Adipocyte (in vitro differentiated cells): ENCODE data around the gene ENG.
A peak's percentile ranks its signal among the peaks of the same experiment; 100 is the strongest.

Experiments used
- DNase-seq: peaks from one replicate; pipeline ENCODE4 v3.0.0-alpha.2; 2015; ENCODE audit warnings: low read depth
- H3K27me3 ChIP-seq: replicated peaks from 2 replicates; pipeline ENCODE4 v1.7.0; 2013; ENCODE audit warnings: mild to moderate bottlenecking, low read length, moderate library complexity; ENCODE audit not compliant: control insufficient read depth, insufficient read depth
- H3K36me3 ChIP-seq: 2 replicates; pipeline ENCODE4 v1.7.0; 2013; ENCODE audit warnings: low read length, mild to moderate bottlenecking, moderate library complexity; ENCODE audit not compliant: control insufficient read depth, insufficient read depth, severe bottlenecking
- H3K4me1 ChIP-seq: 2 replicates; pipeline ENCODE4 v1.7.0; 2013; ENCODE audit warnings: mild to moderate bottlenecking, low read length, moderate library complexity; ENCODE audit not compliant: control insufficient read depth, insufficient read depth
- H3K4me3 ChIP-seq: 2 replicates; pipeline ENCODE4 v1.7.0; 2013; ENCODE audit warnings: mild to moderate bottlenecking, low read length, moderate library complexity
- H3K9ac ChIP-seq: 2 replicates; pipeline ENCODE4 v1.7.0; 2013; ENCODE audit warnings: mild to moderate bottlenecking, low read length, moderate library complexity
- H3K9me3 ChIP-seq: 2 replicates; pipeline ENCODE4 v1.7.0; 2013; ENCODE audit warnings: mild to moderate bottlenecking, low read length, moderate library complexity; ENCODE audit not compliant: control insufficient read depth

Gene ENG

DNA sequence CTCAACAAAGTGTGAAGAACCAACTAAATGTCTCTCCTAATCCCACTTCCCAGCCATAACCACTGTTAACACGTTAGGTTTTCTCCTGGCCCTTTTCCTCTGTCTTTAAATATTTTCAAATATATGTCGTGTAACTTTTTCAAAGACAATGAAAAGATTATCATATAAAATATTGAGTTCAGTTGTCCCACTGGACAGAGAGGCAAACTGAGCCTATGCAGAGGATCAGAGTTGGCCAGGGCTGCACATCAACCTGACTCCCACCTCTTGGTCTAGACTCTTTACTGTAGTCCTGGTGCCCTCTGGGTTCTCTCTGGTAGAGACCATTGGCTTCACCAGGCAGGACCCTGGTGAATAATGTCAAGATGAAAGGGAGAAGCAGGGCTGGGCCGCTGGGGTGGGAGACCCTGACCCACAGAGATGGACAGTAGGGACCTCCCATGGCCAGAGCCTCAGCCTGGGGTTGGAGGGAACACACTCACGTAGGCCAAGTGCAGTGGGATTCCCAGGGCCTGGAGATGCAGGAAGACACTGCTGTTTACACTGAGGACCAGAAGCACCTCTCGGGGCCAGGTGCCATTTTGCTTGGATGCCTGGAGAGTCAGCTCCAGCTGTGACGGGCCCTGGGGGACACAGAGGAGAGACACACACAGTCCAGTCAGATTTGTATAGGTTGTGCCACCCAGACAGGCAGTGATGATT, 25.1 kb downstream of the ENG start:
- DNase-seq, result no peak
- Histone ChIP-seq H3K9ac (peak overlapping the region; percentile 83), H3K36me3 (peaks cover 43% of the 10 kb centered on the region)

DNA sequence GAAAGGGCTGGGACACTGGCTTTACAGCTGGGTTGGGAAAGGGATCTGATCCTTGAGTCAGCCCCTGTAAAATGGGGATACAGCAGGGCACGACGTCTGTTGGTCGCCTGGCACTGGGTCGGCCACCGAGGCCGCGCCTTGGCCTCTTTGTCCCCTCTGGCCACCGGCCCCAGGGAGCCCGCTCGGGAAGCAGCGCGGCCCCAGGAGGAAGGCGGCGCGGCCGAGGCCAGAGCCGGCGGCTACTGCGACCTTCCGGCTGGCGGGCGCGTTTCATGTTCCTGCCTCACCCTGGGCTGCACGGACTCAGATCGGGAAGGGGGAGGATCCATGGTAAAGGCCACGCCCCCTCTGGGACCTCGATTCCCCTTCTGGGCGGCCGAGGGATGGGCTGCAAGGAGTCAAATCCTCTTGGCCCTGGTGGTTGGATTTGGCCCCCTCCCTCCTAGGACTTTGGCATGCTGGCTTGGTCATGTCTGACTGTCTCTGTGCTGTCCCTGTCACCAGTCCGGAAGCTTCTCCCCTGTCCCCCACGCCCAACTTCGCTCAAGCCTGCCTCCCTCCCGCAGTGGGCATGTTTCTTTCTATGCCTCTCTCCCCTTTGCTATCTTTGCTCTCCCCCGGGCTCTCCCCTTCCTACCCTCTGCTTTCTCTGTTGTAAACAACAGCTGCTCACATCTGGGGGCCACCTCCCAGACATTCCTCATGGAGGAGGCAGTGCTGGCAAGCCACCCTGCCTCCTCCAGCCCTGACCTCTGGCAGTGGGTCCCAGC, 26.0 kb downstream of the ENG start:
- DNase-seq, result peak; percentile 60
- H3K9me3 ChIP-seq, result no peaks in the 10 kb centered on the region
- peaks cover 38% of the 10 kb centered on the region for H3K4me1 ChIP-seq
- no peaks in the 10 kb centered on the region for H3K27me3 ChIP-seq
- peak overlapping the region; percentile 50 for H3K4me3 ChIP-seq
- peak overlapping the region; percentile 83 for H3K9ac ChIP-seq
- peaks cover 51% of the 10 kb centered on the region for H3K36me3 ChIP-seq

More for the DNA sequence above, 25.1 kb downstream of the ENG start:
- Histone ChIP-seq H3K9me3 (no peaks in the 10 kb centered on the region), H3K27me3 (no peaks in the 10 kb centered on the region), H3K4me1 (peaks cover 46% of the 10 kb centered on the region), H3K4me3 (no peak overlapping the region)

DNA sequence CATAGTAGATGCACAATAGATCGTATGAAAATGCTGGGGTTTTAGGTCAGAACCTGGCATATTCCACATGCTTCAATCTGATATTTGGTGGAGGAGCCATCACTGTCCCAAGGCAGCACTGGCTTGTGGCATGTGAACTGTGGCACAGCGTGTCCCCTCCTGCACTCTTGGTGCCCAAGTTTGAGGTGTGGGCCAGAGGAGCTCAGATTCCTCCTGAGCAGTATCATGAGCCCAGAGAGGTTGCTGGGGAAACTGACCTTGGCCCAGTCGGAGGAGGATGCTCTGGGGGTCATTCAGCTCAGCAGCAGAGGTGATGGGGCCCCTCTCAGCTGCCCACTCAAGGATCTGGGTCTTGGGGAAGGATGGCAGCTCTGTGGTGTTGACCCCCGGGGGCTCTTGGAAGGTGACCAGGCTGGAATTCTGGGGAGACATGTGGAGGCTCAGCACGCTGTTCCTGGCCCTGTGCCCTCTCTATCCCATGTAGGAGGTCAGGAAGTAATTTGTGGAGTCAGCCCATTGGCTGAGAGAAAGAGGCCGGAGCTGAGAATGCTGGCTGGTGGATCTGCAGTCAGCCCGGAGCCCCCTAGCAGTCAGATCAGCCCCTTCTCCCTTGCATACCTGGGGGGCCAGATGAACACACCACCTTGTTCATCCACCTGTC, 28.1 kb downstream of the ENG start:
- Histone ChIP-seq H3K27me3 (no peaks in the 10 kb centered on the region), H3K9ac (no peak overlapping the region), H3K36me3 (peaks cover 61% of the 10 kb centered on the region), H3K9me3 (no peaks in the 10 kb centered on the region), H3K4me1 (peaks cover 29% of the 10 kb centered on the region), H3K4me3 (no peak overlapping the region)
- DNase-seq, result no peak

- DNase-seq, result no peak
- peaks cover 29% of the 10 kb centered on the region for H3K4me1 ChIP-seq
These were observed 29.0 kb downstream of the ENG start for GRCh38 chr9:127825319-127826051.

DNA sequence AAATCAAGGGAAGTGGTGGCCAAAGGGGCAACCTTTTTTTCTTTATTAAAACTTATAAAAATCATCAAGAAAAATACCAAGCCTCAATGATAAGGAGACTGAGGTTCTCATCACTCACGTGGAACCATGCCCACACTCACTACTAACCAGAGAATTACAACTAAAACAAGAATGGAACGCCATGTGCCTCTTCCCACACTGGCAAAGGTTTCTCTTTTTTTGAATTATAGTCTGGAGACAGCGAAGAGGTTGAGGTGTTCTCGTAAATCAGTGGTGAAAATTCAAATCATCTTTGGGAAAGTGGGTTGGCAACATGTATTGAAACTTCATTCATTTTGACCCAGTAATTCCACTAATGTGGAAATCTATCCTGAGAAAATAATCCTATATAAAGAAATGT, 32.4 kb downstream of the ENG start:
- H3K9me3 ChIP-seq, result no peaks in the 10 kb centered on the region
- peaks cover 78% of the 10 kb centered on the region for H3K36me3 ChIP-seq
- no peak for DNase-seq
- H3K27me3 ChIP-seq, result no peaks in the 10 kb centered on the region
- H3K9ac ChIP-seq, result no peak overlapping the region
- no peak overlapping the region for H3K4me3 ChIP-seq
- H3K4me1 ChIP-seq, result peaks cover 13% of the 10 kb centered on the region

More at GRCh38 chr9:127825319-127826051, 29.0 kb downstream of the ENG start:
- Histone ChIP-seq H3K27me3 (no peaks in the 10 kb centered on the region), H3K9ac (no peak overlapping the region), H3K36me3 (peaks cover 67% of the 10 kb centered on the region), H3K4me3 (no peak overlapping the region), H3K9me3 (no peaks in the 10 kb centered on the region)

- Histone ChIP-seq H3K9me3 (no peaks in the 10 kb centered on the region), H3K27me3 (no peaks in the 10 kb centered on the region), H3K4me1 (peaks cover 15% of the 10 kb centered on the region), H3K9ac (no peak overlapping the region), H3K36me3 (peaks cover 81% of the 10 kb centered on the region), H3K4me3 (no peak overlapping the region)
- no peak for DNase-seq
These were observed 35.9 kb downstream of the ENG start for GRCh38 chr9:127818574-127818973.

- no peaks in the 10 kb centered on the region for H3K27me3 ChIP-seq
- no peak overlapping the region for H3K4me3 ChIP-seq
- H3K36me3 ChIP-seq, result peaks cover 84% of the 10 kb centered on the region
- no peak for DNase-seq
- H3K9ac ChIP-seq, result peak overlapping the region; percentile 65
- peaks cover 15% of the 10 kb centered on the region for H3K4me1 ChIP-seq
- H3K9me3 ChIP-seq, result no peaks in the 10 kb centered on the region
These were observed 36.5 kb downstream of the ENG start for GRCh38 chr9:127817881-127818434.

- H3K4me3 ChIP-seq, result no peak overlapping the region
- H3K9me3 ChIP-seq, result no peaks in the 10 kb centered on the region
- no peak for DNase-seq
- peak overlapping the region; percentile 65 for H3K9ac ChIP-seq
- H3K36me3 ChIP-seq, result peaks cover 86% of the 10 kb centered on the region
- peaks cover 10% of the 10 kb centered on the region for H3K4me1 ChIP-seq
- no peaks in the 10 kb centered on the region for H3K27me3 ChIP-seq
These were observed 37.7 kb downstream of the ENG start for GRCh38 chr9:127816728-127817127.

GRCh38 chr9:127816362-127816725, 38.1 kb downstream of the ENG start:
- Histone ChIP-seq H3K9me3 (no peaks in the 10 kb centered on the region), H3K27me3 (no peaks in the 10 kb centered on the region), H3K36me3 (peaks cover 90% of the 10 kb centered on the region), H3K4me1 (peaks cover 10% of the 10 kb centered on the region), H3K9ac (peak overlapping the region; percentile 65), H3K4me3 (no peak overlapping the region)
- DNase-seq, result no peak

DNA sequence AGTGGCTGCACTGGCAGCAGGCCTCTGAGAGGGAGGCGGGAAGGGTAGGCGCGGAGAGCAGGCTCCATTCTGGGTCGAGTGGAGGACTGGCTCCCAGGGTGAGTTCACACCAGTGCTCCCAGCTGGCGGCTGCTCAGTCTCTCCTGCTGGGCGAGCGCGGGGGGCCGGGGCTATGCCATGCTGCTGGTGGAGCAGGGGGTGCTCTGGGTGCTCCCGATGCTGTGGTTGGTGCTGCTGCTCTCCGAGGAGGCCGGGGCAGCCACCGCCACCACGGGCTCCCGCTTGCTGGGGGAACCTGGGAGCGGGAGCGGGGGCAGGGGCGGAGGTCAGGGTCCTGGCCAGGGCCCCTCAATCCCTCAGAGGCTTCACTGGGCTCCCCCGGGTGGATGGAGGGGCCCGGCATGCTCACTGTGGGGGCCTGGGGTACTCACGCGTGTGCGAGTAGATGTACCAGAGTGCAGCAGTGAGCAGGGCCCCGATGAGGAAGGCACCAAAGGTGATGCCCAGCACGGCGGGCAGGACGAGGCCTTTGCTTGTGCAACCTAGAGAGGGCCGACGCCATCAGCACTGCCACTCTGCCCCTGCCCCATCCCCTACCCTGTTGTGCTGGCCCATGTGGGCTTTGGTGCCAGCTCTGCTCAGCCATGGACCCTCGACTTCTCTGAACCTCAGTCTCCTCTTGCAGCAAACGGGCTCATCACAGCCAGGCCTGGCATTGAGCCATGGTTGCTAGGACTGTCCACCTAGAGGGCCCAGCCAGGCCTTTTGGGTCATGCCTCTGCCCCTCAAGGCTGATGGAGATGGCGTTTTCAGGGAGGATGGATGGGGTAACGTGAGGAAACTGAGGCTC, 38.7 kb downstream of the ENG start:
- no peak overlapping the region for H3K4me3 ChIP-seq
- DNase-seq, result no peak

More for the DNA sequence above, 38.7 kb downstream of the ENG start:
- H3K9me3 ChIP-seq, result no peaks in the 10 kb centered on the region
- H3K36me3 ChIP-seq, result peaks cover 87% of the 10 kb centered on the region
- peaks cover 10% of the 10 kb centered on the region for H3K4me1 ChIP-seq
- no peaks in the 10 kb centered on the region for H3K27me3 ChIP-seq
- H3K9ac ChIP-seq, result no peak overlapping the region
